ENCODE data around the gene MSANTD3.

The MSANTD3 gene

GRCh38 chr9:100401042-100401441, 25.9 kb upstream of the MSANTD3 start:
- no peak for TF ChIP-seq CTCF (IDR thresholded peaks at IDR 0.05; ENCODE audit: borderline replicate concordance, insufficient read depth, low read depth, low read length)
- H3K4me3 ChIP-seq (ENCODE audit: low read depth, low read length): no peak overlapping the region

- TF ChIP-seq CTCF (IDR thresholded peaks at IDR 0.05; ENCODE audit: borderline replicate concordance, insufficient read depth, low read depth, low read length): no peak
Measured at GRCh38 chr9:100406962-100407361, 20.0 kb upstream of the MSANTD3 start.

GRCh38 chr9:100408546-100409175, 18.3 kb upstream of the MSANTD3 start:
- no peak for TF ChIP-seq CTCF (IDR thresholded peaks at IDR 0.05; ENCODE audit: borderline replicate concordance, insufficient read depth, low read depth, low read length)
- no peak overlapping the region for H3K4me3 ChIP-seq (ENCODE audit: low read depth, low read length)

More at GRCh38 chr9:100406962-100407361, 20.0 kb upstream of the MSANTD3 start:
- H3K4me3 ChIP-seq (ENCODE audit: low read depth, low read length): no peak overlapping the region

- TF ChIP-seq CTCF (IDR thresholded peaks at IDR 0.05; ENCODE audit: borderline replicate concordance, insufficient read depth, low read depth, low read length): no peak
- no peak overlapping the region for H3K4me3 ChIP-seq (ENCODE audit: low read depth, low read length)
Measured at GRCh38 chr9:100409176-100409556, 17.8 kb upstream of the MSANTD3 start.

- H3K4me3 ChIP-seq (ENCODE audit: low read depth, low read length): peak overlapping the region; percentile 54
- no peak for TF ChIP-seq CTCF (IDR thresholded peaks at IDR 0.05; ENCODE audit: borderline replicate concordance, insufficient read depth, low read depth, low read length)
Measured at GRCh38 chr9:100411472-100412283, 15.3 kb upstream of the MSANTD3 start.

- no peak overlapping the region for H3K4me3 ChIP-seq (ENCODE audit: low read depth, low read length)
- no peak for TF ChIP-seq CTCF (IDR thresholded peaks at IDR 0.05; ENCODE audit: borderline replicate concordance, insufficient read depth, low read depth, low read length)
Measured at GRCh38 chr9:100413839-100414420, 13.0 kb upstream of the MSANTD3 start.
